HG03558 (cell line): ENCODE results near the gene GRID1.
"Not testable (repeated sequence)": the region's sequence is repeated elsewhere in the genome, so short reads cannot be mapped to it uniquely, and the experiment has no call there.

Experiments
- ATAC-seq: cut with Tn5 transposase; IDR thresholded peaks from one replicate; pipeline ENCODE4 v1.9.1; 2021; ENCODE audit warnings: moderate number of reproducible peaks; ENCODE audit not compliant: unreplicated experiment; ENCODE audit errors: extremely low read depth

Gene GRID1

DNA sequence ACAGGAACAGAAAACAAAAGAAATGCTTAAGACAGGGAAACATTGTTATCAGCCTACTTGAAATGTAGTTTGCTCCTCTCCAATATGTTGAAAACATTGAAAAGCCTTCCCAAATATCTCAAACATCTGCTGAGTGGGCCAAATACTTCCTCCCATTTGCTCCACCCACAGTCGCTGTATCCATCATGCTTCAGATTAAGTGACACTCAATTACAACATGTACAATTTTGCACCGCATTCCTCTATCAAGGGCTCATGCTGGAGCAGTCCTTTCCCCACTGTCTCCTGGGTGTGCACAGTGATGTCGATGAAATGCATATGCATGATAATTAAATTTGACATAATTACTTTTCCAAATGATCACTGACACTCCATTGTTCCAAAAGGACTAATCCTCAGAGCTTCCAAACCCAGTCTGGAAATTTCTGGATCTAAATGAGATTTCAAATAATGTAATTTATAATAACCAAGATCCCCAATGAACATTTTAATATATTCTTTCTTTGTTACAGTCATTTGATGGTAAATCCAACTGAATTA lies 604.6 kb downstream of the GRID1 start:
- ATAC-seq = no peak

GRCh38 chr10:85741626-85742300 lies 624.8 kb downstream of the GRID1 start:
- ATAC-seq = peak; percentile 79

GRCh38 chr10:85735997-85736396 lies 630.6 kb downstream of the GRID1 start:
- ATAC-seq = no peak

GRCh38 chr10:85734791-85735190 lies 631.8 kb downstream of the GRID1 start:
- no peak for ATAC-seq

DNA sequence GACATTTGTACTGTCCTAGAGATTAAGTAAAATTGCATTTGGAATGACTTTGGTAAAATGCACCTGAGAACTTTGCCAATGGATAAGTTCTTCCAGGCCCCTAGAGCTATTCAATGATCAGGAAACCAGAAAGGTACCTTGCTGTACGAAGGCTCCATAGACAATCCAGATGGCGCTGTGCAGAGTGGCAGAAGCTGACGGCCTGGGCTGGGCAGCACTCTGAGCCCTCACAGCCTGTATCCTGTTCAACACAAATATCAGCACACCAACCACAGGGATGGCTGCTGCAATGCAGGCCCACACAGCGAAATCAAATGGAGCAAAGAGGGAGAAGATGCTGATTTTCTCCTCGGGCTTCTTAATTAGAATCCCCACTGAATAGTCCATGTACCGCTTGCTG lies 642.4 kb downstream of the GRID1 start:
- no peak for ATAC-seq

- no peak for ATAC-seq
Measured at GRCh38 chr10:85720931-85721590, 645.5 kb downstream of the GRID1 start.

GRCh38 chr10:85719408-85719807 lies 647.2 kb downstream of the GRID1 start:
- ATAC-seq = no peak

- no peak for ATAC-seq
Measured at GRCh38 chr10:85713885-85714284, 652.7 kb downstream of the GRID1 start.

DNA sequence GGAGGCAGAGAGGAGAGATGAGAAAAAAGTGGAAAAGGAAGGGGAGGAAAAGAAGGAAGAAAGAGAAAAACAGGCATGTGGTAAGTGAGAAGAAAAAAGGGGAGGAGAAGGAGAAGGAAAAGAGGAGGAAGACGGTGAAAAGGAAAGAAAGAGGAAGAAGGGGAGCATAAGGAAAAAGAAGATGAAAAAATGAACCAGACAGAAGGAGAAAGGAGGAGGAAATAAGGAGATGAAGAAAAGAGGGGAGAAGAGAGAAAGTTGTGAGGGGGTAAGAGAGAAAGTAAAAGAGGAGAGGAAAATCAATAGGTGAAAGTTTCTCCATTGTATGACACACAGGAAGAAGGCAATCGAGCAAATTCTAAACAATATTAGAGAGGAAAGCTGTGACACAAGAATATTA lies 663.8 kb downstream of the GRID1 start:
- no peak for ATAC-seq

DNA sequence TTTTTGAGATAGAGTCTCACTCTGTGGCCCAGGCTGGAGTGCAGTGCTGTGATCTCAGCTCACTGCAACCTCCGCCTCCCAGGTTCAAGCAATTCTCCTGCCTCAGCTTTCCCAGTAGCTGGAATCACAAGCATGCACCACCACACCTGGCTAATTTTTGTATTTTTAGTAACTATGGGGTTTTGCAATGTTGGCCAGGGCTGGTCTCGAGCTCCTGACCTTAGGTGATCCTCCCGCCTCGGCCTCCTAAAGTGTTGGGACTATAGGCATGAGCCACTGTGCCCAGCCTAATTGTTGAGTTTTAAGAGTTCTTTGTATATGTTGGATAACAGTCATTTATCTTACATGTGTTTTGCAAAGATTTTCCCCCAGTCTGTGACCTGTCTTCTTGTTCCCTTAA lies 667.5 kb downstream of the GRID1 start:
- not testable (repeated sequence) for ATAC-seq

GRCh38 chr10:85696893-85697292 lies 669.7 kb downstream of the GRID1 start:
- no peak for ATAC-seq

DNA sequence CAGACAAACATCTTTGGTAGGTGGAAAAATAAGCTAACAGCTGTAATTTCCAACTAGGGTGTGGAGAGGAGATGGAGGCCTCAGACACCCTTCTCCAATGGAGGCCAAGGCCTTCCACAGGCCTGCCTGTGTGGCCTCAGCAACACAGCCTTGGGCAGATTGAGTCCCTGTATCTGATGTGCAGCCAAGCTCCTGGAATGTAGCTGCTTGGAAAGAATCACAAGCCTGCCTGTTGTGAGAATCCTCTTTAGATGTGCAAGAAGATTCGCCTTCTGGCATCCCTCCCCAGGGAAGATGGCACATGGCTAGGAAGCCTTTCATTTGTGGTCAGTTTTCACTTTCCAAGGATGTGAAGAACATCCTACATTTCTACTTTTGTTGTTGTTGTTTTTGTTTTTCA lies 684.0 kb downstream of the GRID1 start:
- ATAC-seq = no peak

- no peak for ATAC-seq
Measured at GRCh38 chr10:85679710-85680109, 686.9 kb downstream of the GRID1 start.

GRCh38 chr10:85679061-85679460 lies 687.5 kb downstream of the GRID1 start:
- ATAC-seq = no peak

DNA sequence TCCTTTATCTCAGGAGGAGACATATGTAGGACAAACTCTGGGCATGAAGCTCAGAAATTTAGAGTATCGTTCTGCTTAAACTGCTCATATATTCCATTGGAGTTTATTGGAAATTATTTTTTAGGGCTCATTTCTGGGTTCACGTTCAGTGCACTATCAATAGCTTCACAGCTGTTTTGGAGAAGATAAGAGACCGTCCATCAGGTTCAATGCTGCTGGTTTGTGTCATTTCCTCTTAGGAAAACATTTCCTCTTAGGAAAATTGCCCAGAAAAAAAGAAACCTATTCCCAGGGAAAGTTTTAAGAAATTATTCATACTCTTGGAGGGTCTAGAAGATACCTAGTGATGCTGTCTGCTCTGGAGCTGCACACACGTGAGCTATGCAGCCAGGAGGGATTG lies 691.7 kb downstream of the GRID1 start:
- ATAC-seq = no peak

- no peak for ATAC-seq
Measured at GRCh38 chr10:85673270-85673669, 693.3 kb downstream of the GRID1 start.

DNA sequence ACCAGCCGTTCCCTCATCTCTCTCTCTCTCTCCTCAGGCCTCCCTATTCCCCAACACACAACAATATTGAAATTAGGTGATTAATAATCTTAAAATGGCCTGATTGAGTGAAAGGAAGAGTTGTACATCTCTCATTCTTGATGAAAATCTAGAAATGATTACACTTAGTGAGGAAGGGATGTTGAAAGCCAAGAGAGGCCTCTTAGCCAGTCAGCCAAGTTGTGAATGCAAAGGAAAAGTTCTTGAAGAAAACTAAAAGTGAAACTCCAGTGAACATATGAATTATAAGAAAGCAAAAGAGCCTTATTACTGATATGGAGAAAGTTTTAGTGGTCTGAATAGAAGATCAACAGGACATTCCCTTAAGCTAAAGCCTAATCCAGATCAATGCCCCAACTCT lies 695.1 kb downstream of the GRID1 start:
- no peak for ATAC-seq

DNA sequence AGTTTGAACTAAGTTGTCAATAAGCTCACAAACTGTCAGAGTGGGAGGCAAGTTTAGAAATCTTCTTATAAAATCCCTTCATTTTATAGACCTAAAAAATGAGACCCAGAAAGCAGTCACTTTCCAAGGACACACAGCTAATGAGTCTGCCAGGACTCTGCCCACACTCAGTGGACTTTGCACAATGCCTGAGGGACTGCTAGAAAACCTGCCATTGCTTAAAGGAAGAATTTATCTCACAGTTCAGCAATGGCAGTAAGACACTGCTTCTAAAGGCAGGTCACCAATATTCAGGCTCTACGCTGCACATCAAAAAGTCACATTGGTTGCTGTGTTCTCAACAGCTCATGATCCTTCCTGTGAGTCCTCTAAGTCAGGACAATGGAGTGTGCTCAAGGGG lies 698.1 kb downstream of the GRID1 start:
- no peak for ATAC-seq

GRCh38 chr10:85667638-85668233 lies 698.9 kb downstream of the GRID1 start:
- no peak for ATAC-seq

GRCh38 chr10:85666987-85667386 lies 699.6 kb downstream of the GRID1 start:
- no peak for ATAC-seq

- ATAC-seq = peak; percentile 45
Measured at GRCh38 chr10:85666102-85666501, 700.5 kb downstream of the GRID1 start.
